Measurements from ENCODE around the gene MUCL1.
"Not testable (repeated sequence)": the region's sequence is repeated elsewhere in the genome, so short reads cannot be mapped to it uniquely, and the experiment has no call there.

The MUCL1 gene

GRCh38 chr12:54882079-54882478, 27.8 kb downstream of the MUCL1 start:
- no peak overlapping the region for H3K4me3 ChIP-seq (ENCODE audit: control insufficient read depth, low read depth, low read length)
- TF ChIP-seq CTCF (IDR thresholded peaks at IDR 0.05; ENCODE audit: control insufficient read depth, insufficient read depth, low read depth, low read length, missing control alignments), result no peak
- DNase-seq (ENCODE audit: low read depth), result no peak

- not testable (repeated sequence) for DNase-seq (ENCODE audit: low read depth); H3K4me3 ChIP-seq (ENCODE audit: control insufficient read depth, low read depth, low read length)
Measured at GRCh38 chr12:54882597-54882996, 28.3 kb downstream of the MUCL1 start.

GRCh38 chr12:54888428-54888827, 34.1 kb downstream of the MUCL1 start:
- not testable (repeated sequence) for DNase-seq (ENCODE audit: low read depth); H3K4me3 ChIP-seq (ENCODE audit: control insufficient read depth, low read depth, low read length)

- TF ChIP-seq CTCF (IDR thresholded peaks at IDR 0.05; ENCODE audit: control insufficient read depth, insufficient read depth, low read depth, low read length, missing control alignments), result no peak
- no peak for DNase-seq (ENCODE audit: low read depth)
- no peak overlapping the region for H3K4me3 ChIP-seq (ENCODE audit: control insufficient read depth, low read depth, low read length)
Measured at GRCh38 chr12:54890339-54890738, 36.0 kb downstream of the MUCL1 start.

GRCh38 chr12:54891717-54892478, 37.6 kb downstream of the MUCL1 start:
- no peak for TF ChIP-seq CTCF (IDR thresholded peaks at IDR 0.05; ENCODE audit: control insufficient read depth, insufficient read depth, low read depth, low read length, missing control alignments)
- H3K4me3 ChIP-seq (ENCODE audit: control insufficient read depth, low read depth, low read length), result no peak overlapping the region
- DNase-seq (ENCODE audit: low read depth), result no peak

All from AG09309 (cell line).